RCC 7860 (cell line): ENCODE results near the gene NTRK2.

Source experiments
- DNase-seq: peaks from one replicate; pipeline ENCODE4 v3.0.0-alpha.2; 2015; ENCODE audit warnings: low spot score
- FAIRE-seq: peaks from 2 replicates; lab custom pipeline; 2012; peaks lifted over from hg19 to GRCh38; lab: Jason Lieb, UNC

The NTRK2 gene

GRCh38 chr9:84775056-84775643, 105.6 kb downstream of the NTRK2 start:
- DNase-seq (no peak), FAIRE-seq (no peak)

GRCh38 chr9:84778570-84778969, 109.0 kb downstream of the NTRK2 start:
- FAIRE-seq (no peak), DNase-seq (no peak)

GRCh38 chr9:84779883-84780282, 110.4 kb downstream of the NTRK2 start:
- DNase-seq (no peak), FAIRE-seq (no peak)

GRCh38 chr9:84780385-84780784, 110.9 kb downstream of the NTRK2 start:
- FAIRE-seq (no peak), DNase-seq (no peak)

GRCh38 chr9:84781458-84781857, 111.9 kb downstream of the NTRK2 start:
- DNase-seq, result no peak
- peak; percentile 2 for FAIRE-seq

- DNase-seq (no peak), FAIRE-seq (no peak)
These were observed 112.7 kb downstream of the NTRK2 start for GRCh38 chr9:84781931-84782866.

- no peak for FAIRE-seq
- DNase-seq, result no peak
These were observed 116.4 kb downstream of the NTRK2 start for GRCh38 chr9:84785792-84786547.

- no peak for FAIRE-seq
- no peak for DNase-seq
These were observed 119.4 kb downstream of the NTRK2 start for GRCh38 chr9:84788803-84789462.

GRCh38 chr9:84789463-84789830, 119.9 kb downstream of the NTRK2 start:
- FAIRE-seq, result no peak

GRCh38 chr9:84791643-84792042, 122.1 kb downstream of the NTRK2 start:
- DNase-seq (no peak), FAIRE-seq (no peak)

More at GRCh38 chr9:84789463-84789830, 119.9 kb downstream of the NTRK2 start:
- no peak for DNase-seq

- no peak for DNase-seq
- no peak for FAIRE-seq
These were observed 123.7 kb downstream of the NTRK2 start for GRCh38 chr9:84793251-84793650.

GRCh38 chr9:84794981-84795637, 125.6 kb downstream of the NTRK2 start:
- FAIRE-seq (no peak), DNase-seq (no peak)

- FAIRE-seq (no peak), DNase-seq (no peak)
These were observed 126.9 kb downstream of the NTRK2 start for GRCh38 chr9:84796404-84796803.

- DNase-seq, result no peak
- FAIRE-seq, result no peak
These were observed 129.7 kb downstream of the NTRK2 start for GRCh38 chr9:84799251-84799650.

GRCh38 chr9:84804951-84805694, 135.6 kb downstream of the NTRK2 start:
- DNase-seq (no peak), FAIRE-seq (no peak)

- FAIRE-seq (no peak), DNase-seq (no peak)
These were observed 137.9 kb downstream of the NTRK2 start for GRCh38 chr9:84807431-84807830.

GRCh38 chr9:84807870-84808390, 138.4 kb downstream of the NTRK2 start:
- no peak for FAIRE-seq
- DNase-seq, result no peak

- FAIRE-seq, result no peak
- no peak for DNase-seq
These were observed 138.9 kb downstream of the NTRK2 start for GRCh38 chr9:84808416-84808815.

GRCh38 chr9:84811072-84811750, 141.7 kb downstream of the NTRK2 start:
- no peak for DNase-seq
- FAIRE-seq, result no peak
